ENCODE measurements around the gene LENG1.

LENG1 gene

DNA sequence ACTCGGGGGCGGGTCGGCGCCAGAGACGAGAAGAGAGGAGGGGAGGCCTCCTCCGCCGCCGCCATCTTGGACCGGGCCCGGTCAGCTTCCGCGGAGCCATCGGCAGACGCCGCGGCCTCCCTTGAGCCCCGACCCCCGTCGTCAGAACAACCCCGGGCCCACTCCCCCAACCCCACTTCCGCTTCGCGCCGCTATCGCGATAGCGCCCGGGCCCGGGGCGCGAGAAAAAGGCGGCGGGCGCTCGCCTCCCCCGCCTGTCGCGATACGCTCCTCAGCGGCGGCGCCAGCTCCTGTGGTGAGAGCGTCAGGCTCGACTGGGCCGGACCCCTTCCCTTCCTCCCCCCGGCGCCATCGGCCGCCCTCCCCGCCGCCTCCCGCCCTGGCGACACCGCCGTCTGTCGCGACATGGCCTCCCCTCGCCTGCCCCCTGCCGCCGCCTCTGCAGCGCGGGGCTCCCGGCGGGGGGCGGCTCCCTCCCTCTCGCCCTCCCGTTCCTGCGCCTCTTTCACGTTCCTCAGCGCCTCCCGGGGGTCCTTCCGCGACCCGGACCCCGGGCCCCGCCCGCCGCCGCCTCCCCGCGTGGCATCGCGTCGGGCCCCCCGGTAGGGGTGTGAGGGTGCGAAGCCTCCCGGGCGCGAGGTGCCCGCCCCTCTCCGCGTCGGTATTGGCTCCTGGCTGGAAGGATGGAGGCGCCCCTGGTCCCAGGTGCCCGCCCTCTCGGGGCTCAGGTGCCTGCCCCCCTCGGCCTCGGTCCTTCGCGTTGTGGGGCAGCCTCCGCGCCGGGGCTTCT, 21.6 kb downstream of the LENG1 start, which contains the start of gene CNOT3:
Gene CNOT3 (plus strand): TSS at position 64 of the 790 bp plus-strand sequence. CDS start 5,217 bp downstream, outside the sequence.
- FAIRE-seq = no peak

DNA sequence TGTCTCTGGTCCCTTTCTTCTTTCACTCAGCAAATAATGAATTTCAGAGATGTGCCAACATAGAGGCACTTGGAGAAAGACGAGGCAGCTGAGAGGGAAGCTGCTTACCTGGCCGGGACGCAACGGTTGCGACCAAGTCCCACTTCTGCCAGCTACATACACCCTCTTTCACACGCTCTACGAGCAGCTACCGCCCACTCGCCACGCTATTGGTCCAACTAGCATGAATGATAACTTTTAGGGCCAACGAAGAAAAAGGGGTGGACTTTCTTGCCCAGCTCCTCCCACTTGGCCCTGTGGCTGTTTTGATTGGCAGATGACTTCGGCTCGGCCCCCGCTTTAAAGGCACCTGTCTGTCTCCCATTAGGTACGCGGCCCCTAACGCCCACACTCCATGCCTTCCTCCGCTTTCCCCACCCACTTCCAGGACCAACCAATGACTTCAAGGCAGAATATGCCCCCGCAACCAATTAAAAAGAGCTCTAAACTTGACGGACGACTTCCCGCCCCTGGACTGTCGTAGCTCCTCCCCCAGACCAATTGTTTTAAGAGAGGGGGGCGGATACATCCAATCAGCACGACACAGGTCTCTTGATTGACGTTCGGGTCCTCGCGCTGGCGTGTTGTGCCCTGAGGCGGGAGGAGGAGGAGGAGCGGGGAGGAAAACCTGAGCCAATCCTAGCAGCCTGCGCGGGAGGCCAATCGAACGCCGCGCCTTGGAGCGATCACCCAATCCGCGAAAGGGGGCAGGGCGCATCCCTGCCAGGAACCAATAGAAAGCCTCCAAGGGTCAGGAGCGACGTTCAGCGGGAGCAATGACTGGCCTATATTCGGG, 22.4 kb downstream of the LENG1 start:
- peak; percentile 99 for FAIRE-seq

DNA sequence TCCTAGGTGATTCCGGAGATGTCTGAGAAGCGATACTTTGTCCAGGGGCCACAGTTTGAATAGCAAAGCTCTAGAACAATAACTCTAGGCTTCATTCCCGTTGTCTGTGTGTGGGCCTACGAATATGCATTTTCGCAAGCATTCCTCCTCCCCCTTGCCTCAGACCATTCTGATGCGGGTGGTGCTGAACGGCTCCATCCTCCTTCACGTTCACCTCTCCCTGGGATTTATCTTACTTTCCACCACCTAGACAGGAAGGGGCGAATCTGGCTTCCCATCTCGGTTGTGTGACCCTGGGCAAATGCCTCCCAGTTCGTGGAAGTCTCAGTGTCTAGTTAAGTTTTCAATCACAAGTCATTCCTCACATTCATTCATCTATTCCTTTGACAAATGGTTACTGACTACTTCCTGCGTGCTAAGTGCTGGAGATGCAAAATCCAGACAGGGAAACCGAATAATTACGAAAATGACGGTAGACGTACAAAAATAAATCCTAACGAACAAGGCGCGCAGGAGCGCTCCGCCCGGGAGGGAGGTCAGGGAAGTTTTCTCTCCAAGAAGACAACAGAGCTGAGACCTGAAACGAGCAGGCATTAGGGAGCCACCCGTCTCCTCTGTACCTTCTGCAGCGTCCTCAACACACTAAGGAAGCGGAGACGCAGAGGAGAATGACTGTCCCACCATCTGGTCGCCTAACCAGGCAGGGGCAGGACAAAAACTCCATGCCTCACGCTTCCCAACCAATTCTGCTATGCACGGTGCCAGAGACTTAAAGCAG, 23.2 kb downstream of the LENG1 start:
- no peak for FAIRE-seq

GRCh38 chr19:54133957-54134590, 25.4 kb downstream of the LENG1 start:
- no peak for FAIRE-seq

DNA sequence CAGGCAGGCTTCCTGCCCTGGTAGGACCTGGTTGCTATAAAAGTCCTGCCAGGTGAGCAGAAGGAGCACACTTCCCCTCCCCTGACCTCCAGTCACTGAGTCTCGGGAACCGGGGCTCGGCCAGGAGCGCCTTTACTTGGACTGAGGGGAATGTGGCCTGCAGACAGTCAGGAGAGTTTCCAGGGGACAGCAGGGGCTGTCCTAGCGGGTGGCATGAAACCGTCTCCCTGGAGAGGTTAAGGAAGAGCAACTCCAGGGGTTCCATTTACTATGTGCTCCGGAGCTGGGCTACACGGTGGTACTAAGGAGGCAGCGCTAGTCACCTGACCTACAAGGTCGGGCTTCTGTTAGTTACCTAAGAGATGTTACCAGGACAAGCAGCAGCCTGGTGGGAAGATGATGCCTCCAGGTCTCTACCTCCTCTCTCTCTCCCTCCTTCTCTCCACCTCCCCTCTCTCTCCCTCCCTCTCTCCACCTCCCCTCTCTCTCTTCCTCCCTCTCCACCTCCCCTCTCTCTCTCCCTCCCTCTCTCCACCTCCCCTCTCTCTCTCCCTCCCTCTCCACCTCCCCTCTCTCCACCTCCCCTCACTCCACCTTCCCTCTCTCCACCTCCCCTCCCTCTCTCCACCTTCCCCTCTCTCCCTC, 26.1 kb downstream of the LENG1 start:
- no peak for FAIRE-seq

- no peak for FAIRE-seq
Measured at GRCh38 chr19:54129617-54129996, 29.9 kb downstream of the LENG1 start.

GRCh38 chr19:54128796-54129616, 30.5 kb downstream of the LENG1 start:
- no peak for FAIRE-seq

GRCh38 chr19:54128441-54128725, 31.1 kb downstream of the LENG1 start:
- FAIRE-seq = no peak

- no peak for FAIRE-seq
Measured at GRCh38 chr19:54127688-54128440, 31.7 kb downstream of the LENG1 start.

DNA sequence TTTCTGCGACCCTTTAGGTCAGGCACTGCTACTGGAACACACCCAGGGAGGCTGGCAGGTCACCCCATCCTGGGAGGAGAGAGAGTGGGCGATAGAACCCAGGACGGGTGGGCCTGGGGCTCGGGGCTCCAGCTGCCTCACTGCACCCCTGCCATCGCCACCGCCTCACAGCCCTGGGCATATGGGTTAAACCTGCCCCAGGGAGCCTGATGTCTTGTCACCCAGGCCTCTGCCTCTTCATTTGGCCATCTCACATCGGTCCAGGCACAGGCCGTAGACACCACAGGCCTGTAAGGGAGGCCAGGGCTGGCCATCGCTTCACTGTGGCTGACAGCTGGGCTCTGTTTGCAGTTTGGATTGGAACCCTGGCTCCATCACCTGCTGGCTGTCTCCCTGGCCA, 33.8 kb downstream of the LENG1 start:
- no peak for FAIRE-seq

- FAIRE-seq = no peak
Measured at GRCh38 chr19:54124393-54124792, 35.1 kb downstream of the LENG1 start.

GRCh38 chr19:54123682-54124081, 35.8 kb downstream of the LENG1 start:
- FAIRE-seq = no peak

- FAIRE-seq = no peak
Measured at GRCh38 chr19:54121259-54121658, 38.3 kb downstream of the LENG1 start.

DNA sequence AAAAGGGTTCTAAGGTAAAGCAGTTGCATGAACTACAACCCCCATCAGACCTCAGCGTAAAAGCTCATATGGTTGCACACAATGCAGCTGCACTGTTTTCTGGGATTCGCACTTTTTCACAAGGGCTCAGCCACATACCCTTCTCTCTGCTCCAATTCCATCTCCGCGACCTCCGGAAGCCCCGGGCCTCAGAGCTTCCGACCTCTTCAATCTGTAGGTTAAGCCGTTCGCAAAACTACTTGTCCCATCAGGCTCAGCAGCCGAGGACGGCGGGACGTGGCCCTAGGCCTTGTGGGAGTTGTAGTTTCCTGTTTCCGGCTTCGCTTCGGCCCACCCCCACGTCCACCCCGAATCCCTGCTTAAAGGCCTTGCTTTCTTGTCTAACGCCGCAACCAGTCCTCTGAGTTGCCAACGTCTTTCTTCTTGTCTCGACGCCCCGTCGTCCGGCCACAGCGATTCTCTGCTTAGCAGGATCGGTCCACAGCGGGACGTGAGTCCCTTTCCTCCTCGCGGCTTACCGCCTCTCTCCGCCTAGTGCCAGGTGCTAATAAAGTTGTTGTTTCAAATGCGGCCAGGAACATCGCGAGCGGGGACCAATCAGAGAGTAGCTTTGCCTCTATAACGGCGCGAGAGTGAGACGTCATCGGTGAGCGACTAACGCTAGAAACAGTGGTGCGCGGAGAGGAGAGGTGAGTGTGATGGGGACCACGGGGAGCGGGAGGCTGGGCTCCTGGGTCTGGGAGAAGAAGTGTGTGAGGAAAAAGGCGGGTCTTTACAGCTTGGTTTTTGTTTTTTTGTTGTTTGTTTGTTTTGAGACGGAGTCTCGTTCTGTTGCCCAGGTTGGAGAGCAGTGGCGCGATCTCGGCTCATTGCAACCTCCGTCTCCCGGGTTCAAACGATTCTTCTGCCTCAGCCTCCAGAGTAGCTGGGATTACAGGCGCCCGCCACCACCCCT, 44.1 kb downstream of the LENG1 start, which contains the start of the genes PRPF31 and TFPT:
Gene PRPF31 (plus strand): TSS at position 646 of the 955 bp plus-strand sequence. CDS start 2,525 bp downstream, outside the sequence.
Gene TFPT (minus strand): TSS at position 549 of the 955 bp plus-strand sequence. CDS start 388 bp downstream, at position 161.
- FAIRE-seq = peak; percentile 99

DNA sequence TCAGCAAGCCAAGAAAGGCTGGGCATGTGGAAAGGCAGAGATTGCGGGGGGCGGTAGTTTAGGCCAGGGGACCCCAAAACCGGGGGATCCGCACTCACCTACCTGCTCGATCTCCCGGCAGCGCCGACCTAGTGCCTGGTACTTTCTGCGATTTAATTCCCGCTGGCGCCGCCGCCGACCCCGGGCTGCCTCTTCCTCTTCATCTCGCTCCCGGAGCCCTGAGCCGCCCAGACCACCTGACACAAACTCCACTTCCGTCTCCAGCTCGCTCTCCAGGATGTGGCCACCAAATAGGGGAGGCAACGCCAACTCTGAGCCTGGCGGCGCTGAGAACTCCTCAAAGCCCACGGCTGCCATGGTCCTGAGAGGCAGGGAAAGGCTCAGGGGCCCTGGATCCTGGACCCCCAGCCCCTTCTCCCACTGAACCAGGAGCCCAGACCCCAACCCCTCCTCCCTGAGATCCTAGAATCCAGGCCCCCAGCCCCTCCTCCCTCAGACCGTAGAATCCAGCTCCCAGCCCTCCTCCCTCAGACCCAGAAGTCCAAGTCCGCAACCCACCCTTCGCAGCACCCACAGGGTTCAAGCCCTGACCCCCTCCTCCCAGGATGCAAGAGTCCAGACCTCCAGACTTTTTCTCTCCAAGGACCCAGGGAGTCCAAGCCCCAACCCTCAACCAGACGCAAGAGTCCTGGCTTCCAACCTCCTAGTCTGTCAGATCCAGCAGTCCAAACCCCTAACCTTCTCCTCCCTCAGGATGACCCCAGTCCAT, 45.0 kb downstream of the LENG1 start:
- FAIRE-seq = no peak

DNA sequence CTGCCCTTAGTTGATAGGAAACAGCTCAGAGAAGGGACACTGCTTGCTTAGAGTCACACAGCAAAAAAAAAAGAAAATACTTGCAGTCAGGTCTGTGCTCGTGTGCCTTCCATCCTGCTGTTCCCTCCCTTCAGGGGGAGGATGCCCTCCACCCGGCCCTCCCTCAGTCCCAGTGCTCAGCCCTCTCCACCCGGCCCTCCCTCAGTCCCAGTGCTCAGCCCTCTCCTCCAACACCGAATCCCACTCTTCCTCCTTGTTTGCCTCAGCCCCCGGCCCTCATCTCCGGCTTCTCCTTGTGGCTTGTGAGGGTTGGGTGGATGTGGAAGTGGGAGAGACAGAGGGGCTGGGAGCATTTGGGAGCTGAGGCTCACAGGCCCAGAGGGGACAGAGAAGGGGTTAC, 49.9 kb downstream of the LENG1 start:
- FAIRE-seq = no peak

GRCh38 chr19:54108496-54108895, 51.0 kb downstream of the LENG1 start:
- FAIRE-seq = no peak

DNA sequence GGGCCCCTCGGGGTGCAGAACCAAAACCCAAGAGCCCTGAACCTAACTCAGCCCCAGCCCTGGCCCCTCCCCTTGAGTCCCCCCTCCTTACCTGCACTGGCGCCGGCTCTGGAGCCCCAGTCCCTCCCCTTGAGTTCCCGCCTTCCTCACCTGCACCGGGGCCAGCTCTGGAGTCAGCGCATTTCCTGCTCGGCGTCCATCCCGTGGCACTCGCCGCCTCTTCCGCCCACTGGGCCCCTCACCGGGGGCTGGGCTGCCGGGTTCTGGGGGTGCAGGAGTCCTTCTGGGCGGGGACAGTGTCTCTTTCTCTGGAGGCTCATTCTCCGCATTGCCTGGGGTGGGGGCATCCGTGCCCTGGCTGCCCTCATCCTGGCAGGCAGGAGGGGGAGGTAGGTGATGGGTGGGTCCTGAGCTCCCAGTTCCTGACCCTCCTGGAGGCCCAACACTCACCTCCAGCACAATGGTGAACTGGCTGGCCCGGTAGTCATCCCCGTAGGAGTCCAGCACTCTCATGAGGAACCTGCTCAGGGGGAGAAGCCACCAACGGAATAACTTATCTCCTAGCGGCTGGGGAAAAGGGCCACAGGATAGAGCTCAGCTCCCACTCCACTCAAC, 51.5 kb downstream of the LENG1 start:
- no peak for FAIRE-seq
